NCI-H82 treated with DMSO at 0.1 percent for 48 hours (cell line): ENCODE data around the gene ARHGEF12.

Experiments used
- DNase-seq: peaks from one replicate; lab custom pipeline; 2025; ENCODE audit not compliant: unreplicated experiment; lab: John Stamatoyannopoulos, UW

The ARHGEF12 gene

DNA sequence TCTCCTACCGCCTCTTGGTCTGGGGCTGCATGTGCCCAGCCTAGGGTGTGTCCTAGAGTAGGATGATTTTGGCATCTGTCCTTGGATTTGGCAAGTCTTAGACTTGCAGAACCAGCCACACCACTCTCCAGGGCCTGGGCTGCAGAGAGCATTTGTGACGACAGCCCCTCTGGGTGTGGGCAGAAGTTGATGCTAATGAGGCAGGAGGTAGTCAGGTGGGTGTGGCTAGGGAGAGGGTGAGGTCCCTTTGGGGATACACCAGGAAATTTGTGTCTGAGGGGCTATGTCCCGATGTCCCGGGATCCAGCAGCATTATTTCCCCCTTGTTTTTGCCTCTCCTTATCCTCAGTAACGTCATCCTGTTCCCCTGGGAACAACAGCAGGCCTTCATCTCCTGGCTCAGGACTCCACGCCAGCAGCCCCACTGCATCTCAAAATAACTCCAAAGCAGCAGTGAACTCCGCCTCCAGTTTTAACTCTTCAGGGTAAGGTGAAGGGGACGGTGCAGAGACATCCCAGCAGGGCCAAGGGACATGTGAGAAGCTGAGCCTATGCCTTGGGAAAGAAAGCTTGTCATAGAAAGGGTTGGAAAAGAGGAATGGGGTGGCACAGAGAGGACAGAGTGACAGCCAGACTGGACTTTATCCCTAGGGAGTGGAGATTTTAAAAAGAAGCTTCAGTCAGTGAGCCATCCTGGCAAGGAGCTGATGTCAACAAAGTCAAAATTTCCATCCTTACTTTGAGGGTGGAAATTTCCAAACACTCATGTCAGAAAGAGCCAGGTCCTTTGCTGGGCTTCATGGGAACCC, 19.1 kb upstream of the ARHGEF12 start:
- DNase-seq, result no peak

DNA sequence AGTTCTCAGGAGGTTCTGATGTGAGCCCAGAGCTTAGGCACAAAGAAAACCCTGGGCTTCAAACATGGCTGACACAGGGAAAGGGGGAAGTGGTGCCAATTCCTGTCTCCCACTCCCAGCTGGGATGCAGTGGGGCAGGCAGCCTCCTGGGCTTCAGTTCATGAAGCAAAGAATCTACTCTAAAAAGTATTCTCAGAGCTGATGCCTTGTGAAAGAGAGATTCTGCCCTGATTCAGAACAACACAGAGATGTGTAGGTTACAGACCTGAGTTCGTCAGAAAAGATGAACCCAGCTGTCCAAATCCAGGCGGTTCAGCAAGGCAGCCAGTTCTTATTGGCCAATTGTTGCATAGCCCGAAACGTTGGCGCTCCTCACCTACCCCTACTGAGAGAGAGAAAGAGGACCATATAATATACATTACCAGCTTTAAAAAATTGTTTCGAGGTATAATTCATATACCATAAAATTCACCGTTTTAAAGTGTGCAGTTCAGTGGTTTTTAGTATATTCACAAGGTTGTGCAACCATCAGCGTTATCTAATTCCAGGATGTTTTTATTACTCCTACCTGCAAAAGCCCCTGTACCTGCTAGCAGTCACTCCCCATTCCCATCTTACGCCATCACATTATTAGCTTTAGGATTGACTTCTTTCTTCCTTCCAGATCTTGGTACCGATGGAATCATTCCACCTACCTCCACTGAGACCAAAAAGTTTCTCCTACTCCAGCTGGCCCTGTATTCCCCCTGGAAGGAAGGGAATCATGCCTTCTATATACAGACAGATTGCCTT, 18.3 kb upstream of the ARHGEF12 start:
- no peak for DNase-seq

DNA sequence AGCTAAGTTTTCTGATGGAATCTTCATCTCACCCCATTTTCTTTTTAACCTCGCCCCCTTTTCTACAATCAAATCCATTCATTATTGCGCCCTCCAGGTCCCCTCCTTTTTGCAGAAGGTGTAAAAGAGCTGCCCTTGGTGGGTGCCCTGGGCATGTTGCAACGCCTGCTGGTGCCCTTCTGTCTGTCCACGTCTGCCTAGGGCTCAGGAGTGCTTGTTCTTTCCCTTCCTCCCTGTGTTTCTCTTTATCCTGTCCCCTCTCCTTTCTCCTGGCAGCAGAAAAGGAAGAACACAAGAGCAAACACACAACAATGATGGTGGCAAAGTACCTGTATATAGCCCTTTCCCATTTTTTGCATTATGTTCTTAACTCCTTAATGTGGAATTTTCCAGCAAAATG, 17.3 kb upstream of the ARHGEF12 start:
- no peak for DNase-seq

DNA sequence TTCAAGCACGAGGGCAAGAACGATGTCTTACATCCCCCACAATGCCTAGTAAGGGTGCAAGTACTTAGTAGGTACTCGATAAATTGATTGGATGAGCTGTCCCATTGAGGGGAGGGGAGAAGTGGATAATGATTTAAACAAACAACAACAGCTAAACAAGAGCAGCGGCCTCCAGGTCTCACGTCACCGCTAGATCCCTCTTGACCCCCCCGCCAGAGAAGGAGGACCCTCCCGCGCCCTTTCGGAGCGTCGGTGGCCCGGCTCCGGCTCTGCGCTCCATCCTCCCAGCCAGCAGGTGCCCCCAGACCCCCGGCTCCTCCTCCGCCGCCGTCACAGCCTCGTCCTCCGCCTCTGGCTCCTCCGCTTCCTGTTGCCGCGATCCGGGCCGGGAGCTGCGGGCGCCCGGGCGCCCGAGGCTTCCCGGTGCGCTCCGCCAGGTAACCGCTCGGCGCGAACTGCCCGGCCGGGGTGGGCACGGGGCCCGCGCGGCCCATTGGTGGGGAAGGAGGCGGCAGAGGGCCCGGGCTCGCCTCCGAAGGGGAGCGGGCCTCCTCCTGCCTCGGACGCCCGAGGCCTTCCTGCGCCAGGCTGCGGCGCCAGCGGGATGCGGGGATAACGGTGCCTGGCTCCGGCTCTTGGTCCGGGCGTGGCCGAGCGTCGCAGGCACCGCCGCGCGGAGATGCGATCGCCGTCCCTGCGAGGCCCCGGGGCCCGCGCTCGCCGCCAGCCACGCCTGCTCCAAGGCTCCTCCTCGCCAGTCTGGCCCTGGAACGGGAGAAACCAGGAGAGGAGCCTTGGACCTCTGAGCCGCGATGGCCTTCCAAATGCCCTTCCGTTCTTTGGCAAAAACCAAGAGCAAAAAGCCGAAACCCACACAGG, 11.0 kb upstream of the ARHGEF12 start, which contains the start of gene TLCD5:
Gene TLCD5 (plus strand): TSS at position 368 of the 879 bp plus-strand sequence. CDS start 2,143 bp downstream, outside the sequence.
- peak; percentile 46 for DNase-seq

- DNase-seq, result no peak
Measured at GRCh38 chr11:120326228-120326627, 10.0 kb upstream of the ARHGEF12 start.

DNA sequence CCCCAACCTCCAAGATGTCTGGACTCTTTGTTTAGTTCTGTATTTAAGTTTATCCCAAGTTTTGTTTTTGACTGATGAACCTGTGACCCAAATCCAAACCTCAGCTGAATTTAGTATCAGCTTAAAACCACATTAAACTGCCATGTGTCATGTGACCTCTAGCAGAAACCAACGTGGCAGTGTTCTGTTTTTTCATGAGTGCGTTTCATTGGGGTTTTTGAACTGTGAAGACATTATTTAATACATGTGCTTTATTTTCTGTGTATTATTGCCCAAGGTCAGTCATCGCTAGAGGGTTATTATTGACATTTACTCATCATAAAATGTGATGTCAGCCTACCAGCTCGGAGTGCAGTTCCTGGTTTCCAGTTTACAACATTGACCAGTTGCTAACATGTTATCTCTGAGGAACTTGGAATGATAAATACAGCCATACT, 9.3 kb upstream of the ARHGEF12 start:
- DNase-seq, result no peak

GRCh38 chr11:120327311-120327710, 8.9 kb upstream of the ARHGEF12 start:
- no peak for DNase-seq

DNA sequence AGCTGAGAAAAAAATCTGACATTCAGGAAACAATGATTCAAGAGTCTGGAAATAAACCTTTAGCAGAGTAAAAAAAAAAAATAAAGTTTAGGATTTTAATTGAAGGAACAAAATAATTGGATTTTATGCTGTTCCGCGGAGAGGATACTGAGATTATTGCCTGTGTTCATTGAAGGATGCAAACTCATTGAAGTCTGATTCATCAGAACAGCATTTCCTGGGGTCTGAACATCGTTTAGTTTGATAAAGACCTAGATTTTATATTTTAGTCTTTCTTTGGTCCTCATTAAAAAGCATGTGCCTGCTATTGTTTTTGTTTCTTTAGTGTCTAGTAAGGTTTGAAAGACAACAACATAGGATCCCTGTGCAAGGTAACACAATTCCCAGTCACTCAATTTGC, 6.7 kb upstream of the ARHGEF12 start:
- DNase-seq, result no peak

- no peak for DNase-seq
Measured at GRCh38 chr11:120330045-120330444, 6.2 kb upstream of the ARHGEF12 start.

- DNase-seq, result no peak
Measured at GRCh38 chr11:120331301-120331996, 4.8 kb upstream of the ARHGEF12 start.

GRCh38 chr11:120332822-120333716, 3.1 kb upstream of the ARHGEF12 start:
- DNase-seq, result no peak

GRCh38 chr11:120333801-120334200, 2.4 kb upstream of the ARHGEF12 start:
- no peak for DNase-seq

GRCh38 chr11:120334332-120334731, 1.9 kb upstream of the ARHGEF12 start:
- DNase-seq, result no peak

GRCh38 chr11:120334894-120335462, 1.2 kb upstream of the ARHGEF12 start:
- DNase-seq, result peak; percentile 53

- no peak for DNase-seq
Measured at GRCh38 chr11:120335556-120335907, 681 bp upstream of the ARHGEF12 start.

GRCh38 chr11:120336641-120337354, 585 bp downstream of the ARHGEF12 start:
- no peak for DNase-seq

DNA sequence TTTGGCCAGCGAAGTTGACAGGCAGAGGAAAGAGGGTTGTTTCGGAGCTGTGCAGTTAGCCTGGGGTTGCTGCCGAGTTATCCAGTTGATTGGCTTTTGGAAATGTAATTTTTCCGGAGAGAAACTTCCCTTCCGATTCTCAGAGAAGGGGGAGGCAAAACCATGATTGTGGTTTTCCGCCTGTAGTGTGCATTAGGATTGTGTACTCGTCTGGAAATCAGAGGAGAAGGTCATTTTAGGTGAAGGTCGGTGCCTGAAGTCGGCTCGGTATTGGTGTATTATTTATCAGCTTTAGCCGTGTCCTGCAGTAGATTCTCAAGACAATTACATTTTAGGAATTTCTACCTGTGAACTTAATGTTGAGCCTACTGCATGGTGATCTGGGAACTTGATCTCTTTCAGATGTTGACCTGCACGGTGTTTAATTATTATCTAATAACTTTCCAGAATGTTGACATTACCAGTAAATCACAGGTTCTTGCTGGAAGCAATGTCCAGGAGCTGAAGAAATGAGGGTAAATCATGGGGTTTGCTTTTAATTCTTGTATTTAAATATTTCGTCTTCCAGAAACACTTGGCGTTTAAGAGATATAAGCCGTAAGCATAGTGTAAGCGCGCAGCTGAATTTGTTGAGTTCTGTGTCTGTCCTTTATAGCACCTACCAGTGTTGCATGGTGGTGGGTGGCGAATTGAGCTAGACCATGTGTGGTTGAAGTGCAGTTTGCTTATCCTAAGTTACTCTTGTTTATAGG, 1.3 kb downstream of the ARHGEF12 start:
- DNase-seq, result peak; percentile 13
